ENCODE measurements around the gene RPL7L1. TPM values are rescaled to one million over a fixed set of nuclear protein-coding genes. Genes with fewer than 3 reads are reported as not detected.

RPL7L1 gene
- total RNA-seq, 3 donors from 2014 or later (not counting 1 experiment from before 2014, with no cell fraction given): 66.9 to 67.2 (median 66.9) TPM

DNA sequence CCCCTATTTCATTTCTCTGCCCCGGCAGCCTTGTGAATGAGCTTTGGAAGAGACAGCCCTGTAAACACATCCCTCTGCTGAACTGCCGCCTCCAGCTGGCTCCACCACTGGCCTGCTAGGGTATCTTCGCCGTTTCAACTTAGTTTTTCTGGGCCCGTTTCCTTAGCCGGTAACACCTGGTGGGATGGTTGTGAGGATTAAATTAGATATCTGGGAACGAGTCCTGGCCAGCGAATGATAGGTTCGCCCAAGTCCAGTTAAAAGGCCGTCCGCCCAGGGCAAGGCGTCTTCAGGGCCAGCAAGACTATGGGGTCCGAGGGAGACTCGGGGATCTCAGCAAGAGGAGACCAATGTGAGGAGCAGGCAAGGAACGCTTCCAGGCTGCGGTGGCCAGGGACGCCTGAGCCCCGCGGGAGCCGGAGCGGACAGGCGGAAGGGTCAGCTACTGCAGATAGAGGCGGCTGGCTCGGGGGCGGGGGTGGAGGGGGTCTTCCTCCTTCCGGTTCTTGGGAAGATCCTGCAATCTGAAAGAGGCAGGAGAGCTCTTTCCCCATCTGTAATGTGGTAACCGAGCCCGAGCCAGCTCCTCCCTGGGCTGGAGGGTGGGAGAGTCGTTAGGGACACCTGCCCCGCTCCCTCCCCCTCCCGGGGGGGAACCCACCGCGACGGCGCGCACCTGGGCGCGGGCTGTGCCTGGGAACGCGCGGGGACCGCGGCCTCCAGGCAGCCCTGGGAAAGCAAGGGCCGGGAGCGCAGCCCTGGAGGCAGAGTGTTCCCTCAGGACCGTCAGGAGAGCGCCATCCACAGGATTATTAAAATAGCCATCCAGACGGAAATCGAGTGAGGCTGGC is 32.0 kb downstream of the RPL7L1 start:
- Mint-ChIP-seq H3K27me3 (ENCODE audit: low read depth in 2 of 2) (peaks cover 0 to 9% of the 10 kb centered on the region in 2 donors), H3K4me3 (no peak overlapping the region), H3K27ac (no peak overlapping the region), H3K36me3 (no peaks in the 10 kb centered on the region), H3K9me3 (no peaks in the 10 kb centered on the region), H3K4me1 (no peaks in the 10 kb centered on the region)
- Histone ChIP-seq H3K27me3 (ENCODE audit: control insufficient read depth, insufficient read depth, low read length) (no peaks in the 10 kb centered on the region), H3K4me3 (ENCODE audit: low read length) (no peak overlapping the region), H3K27ac (ENCODE audit: low read length) (no peak overlapping the region), H3K4me1 (ENCODE audit: control insufficient read depth, insufficient read depth, low read length) (no peaks in the 10 kb centered on the region), H3K9me3 (ENCODE audit: control insufficient read depth, insufficient read depth, low read length) (no peaks in the 10 kb centered on the region), H3K36me3 (ENCODE audit: control insufficient read depth, insufficient read depth, low read length) (no peaks in the 10 kb centered on the region)
- ATAC-seq: no peak
- TF ChIP-seq CTCF (IDR thresholded peaks at IDR 0.05): no peak
- intact Hi-C loops (cut with micrococcal nuclease): no loop called here
- 29% methylated on average over 49 of the region's 49 CpGs for WGBS (ENCODE audit: insufficient coverage)
- no peak for DNase-seq

GRCh38 chr6:42914546-42914945 is 35.1 kb downstream of the RPL7L1 start:
- Histone ChIP-seq H3K4me3 (ENCODE audit: low read length) (no peak overlapping the region), H3K9me3 (ENCODE audit: control insufficient read depth, insufficient read depth, low read length) (no peaks in the 10 kb centered on the region), H3K27ac (ENCODE audit: low read length) (no peak overlapping the region), H3K36me3 (ENCODE audit: control insufficient read depth, insufficient read depth, low read length) (no peaks in the 10 kb centered on the region), H3K27me3 (ENCODE audit: control insufficient read depth, insufficient read depth, low read length) (no peaks in the 10 kb centered on the region), H3K4me1 (ENCODE audit: control insufficient read depth, insufficient read depth, low read length) (no peaks in the 10 kb centered on the region)
- Mint-ChIP-seq H3K27me3 (ENCODE audit: low read depth in 2 of 2) (peaks cover 0 to 9% of the 10 kb centered on the region in 2 donors), H3K9me3 (no peaks in the 10 kb centered on the region), H3K4me1 (no peaks in the 10 kb centered on the region), H3K36me3 (no peaks in the 10 kb centered on the region), H3K27ac (no peak overlapping the region), H3K4me3 (no peak overlapping the region)
- no peak for ATAC-seq
- DNase-seq: no peak
- intact Hi-C loops (cut with micrococcal nuclease): no loop called here
- TF ChIP-seq CTCF (IDR thresholded peaks at IDR 0.05): no peak
- WGBS (ENCODE audit: insufficient coverage): 87% methylated on average over 4 of the region's 4 CpGs

GRCh38 chr6:42915732-42916131 is 36.3 kb downstream of the RPL7L1 start, which contains the start of gene PTCRA:
TSS of gene PTCRA (plus strand) at chr6:42916053. CDS start at chr6:42916070, 17 bp downstream.
- Histone ChIP-seq H3K9me3 (ENCODE audit: control insufficient read depth, insufficient read depth, low read length) (no peaks in the 10 kb centered on the region), H3K27ac (ENCODE audit: low read length) (no peak within 1 kb of the TSS), H3K36me3 (ENCODE audit: control insufficient read depth, insufficient read depth, low read length) (no peaks in the 10 kb centered on the region), H3K4me1 (ENCODE audit: control insufficient read depth, insufficient read depth, low read length) (no peaks in the 10 kb centered on the region), H3K27me3 (ENCODE audit: control insufficient read depth, insufficient read depth, low read length) (no peaks in the 10 kb centered on the region), H3K4me3 (ENCODE audit: low read length) (no peak within 1 kb of the TSS)
- intact Hi-C loops (cut with micrococcal nuclease): no loop called here
- H3K27me3 Mint-ChIP-seq (ENCODE audit: low read depth in 2 of 2): peaks cover 0 to 9% of the 10 kb centered on the region in 2 donors
- no peak for DNase-seq
- WGBS (ENCODE audit: insufficient coverage): 27% methylated on average over 10 of the region's 10 CpGs
- H3K9me3 Mint-ChIP-seq: no peaks in the 10 kb centered on the region
- no peak within 1 kb of the TSS for H3K4me3 Mint-ChIP-seq
- TF ChIP-seq CTCF (IDR thresholded peaks at IDR 0.05): no peak
- H3K27ac Mint-ChIP-seq: no peak within 1 kb of the TSS
- H3K4me1 Mint-ChIP-seq: no peaks in the 10 kb centered on the region
- H3K36me3 Mint-ChIP-seq: no peaks in the 10 kb centered on the region
- ATAC-seq: no peak

All from natural killer cell (primary cell).